Testis (tissue), 2 donors: ENCODE results near the gene PDHX.

Source experiments
- POLR2A ChIP-seq: fragments of 450-650 bp; IDR thresholded peaks from one replicate; pipeline ENCODE4 v1.6.1; 2017; ENCODE audit warnings: antibody characterized with exemption, mild to moderate bottlenecking, moderate library complexity
- TF ChIP-seq, protein P1 (sequence below), 3 experiments: fragments of 450-650 bp in 2 of 3; fragments of 200-600 bp in 1 of 3; sonication (generic) in 1 of 3; IDR thresholded peaks; one replicate each; pipeline ENCODE4 v1.5.1; 2016 to 2019; ENCODE audit warnings: antibody characterized with exemption in 3 of 3, mild to moderate bottlenecking in 2 of 3, moderate library complexity in 1 of 3

DNA sequence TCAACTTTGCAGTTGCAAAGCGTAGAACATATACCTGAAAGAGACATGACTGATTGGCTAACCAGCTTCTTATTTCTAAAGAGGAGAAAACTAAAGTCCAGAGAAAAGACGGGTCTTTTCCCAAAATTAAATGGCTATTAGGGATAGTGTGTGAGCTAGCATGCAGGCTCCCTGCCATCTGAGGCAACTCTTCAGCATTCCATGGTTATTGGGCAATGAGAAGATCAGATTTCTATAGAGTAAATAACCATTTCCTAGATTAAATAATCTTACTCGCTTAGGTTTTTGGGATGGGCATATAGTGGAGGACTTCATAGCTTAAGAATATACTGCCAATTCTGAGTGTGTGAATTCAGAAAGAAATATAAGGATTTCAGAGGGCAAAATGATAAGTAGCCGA lies 95.0 kb downstream of the PDHX start:
- TF ChIP-seq, protein P1, sequence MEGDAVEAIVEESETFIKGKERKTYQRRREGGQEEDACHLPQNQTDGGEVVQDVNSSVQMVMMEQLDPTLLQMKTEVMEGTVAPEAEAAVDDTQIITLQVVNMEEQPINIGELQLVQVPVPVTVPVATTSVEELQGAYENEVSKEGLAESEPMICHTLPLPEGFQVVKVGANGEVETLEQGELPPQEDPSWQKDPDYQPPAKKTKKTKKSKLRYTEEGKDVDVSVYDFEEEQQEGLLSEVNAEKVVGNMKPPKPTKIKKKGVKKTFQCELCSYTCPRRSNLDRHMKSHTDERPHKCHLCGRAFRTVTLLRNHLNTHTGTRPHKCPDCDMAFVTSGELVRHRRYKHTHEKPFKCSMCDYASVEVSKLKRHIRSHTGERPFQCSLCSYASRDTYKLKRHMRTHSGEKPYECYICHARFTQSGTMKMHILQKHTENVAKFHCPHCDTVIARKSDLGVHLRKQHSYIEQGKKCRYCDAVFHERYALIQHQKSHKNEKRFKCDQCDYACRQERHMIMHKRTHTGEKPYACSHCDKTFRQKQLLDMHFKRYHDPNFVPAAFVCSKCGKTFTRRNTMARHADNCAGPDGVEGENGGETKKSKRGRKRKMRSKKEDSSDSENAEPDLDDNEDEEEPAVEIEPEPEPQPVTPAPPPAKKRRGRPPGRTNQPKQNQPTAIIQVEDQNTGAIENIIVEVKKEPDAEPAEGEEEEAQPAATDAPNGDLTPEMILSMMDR (IDR thresholded peaks at IDR 0.05) = no peak
- TF ChIP-seq POLR2A = no peak
